Left hindlimb (tissue), 1 donor: ENCODE results near the gene NHERF2.
A peak's percentile ranks its signal among the peaks of the same experiment; 100 is the strongest.
"Not testable (repeated sequence)": the region's sequence is repeated elsewhere in the genome, so short reads cannot be mapped to it uniquely, and the experiment has no call there.

ENCODE experiments used
- DNase-seq: peaks from one replicate; pipeline ENCODE4 v3.0.0-alpha.2; 2018

The NHERF2 gene

DNA sequence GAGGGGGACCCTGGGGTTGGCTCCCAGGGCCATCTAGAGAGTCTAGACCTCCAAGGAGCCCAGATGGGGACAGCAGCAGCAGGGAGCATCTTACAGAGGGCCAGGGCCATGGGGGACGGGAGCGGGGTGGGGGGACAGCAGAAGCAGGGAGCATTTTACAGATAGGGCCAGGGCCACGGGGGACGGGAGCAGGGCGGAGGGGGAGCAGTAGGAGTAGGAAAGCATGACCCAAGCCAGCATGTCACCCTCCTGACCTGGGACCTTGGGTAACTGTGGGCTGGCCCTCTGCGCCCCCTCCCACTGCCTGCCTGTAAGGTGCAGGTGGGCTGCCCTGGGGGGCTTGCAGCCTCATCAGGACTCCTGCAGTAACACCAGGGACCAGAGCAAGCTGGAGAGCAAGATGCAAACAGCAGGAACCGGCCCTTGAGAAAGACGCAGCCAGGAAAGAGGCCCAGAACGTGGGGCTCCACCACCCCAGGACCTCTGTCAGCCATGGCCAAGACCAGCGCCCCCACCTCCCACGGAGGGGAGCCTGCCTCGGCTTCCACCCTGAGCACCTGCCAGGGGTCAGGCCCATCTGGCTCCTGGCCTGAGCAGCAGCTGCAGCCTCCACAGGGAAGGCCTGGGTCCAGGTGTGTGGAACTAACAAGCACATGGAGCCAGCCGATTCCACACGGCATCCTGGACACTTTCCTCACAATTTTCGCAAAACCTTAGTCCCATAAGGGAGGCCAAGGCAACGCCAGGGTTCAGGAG, 19.4 kb upstream of the NHERF2 start:
- no peak for DNase-seq

DNA sequence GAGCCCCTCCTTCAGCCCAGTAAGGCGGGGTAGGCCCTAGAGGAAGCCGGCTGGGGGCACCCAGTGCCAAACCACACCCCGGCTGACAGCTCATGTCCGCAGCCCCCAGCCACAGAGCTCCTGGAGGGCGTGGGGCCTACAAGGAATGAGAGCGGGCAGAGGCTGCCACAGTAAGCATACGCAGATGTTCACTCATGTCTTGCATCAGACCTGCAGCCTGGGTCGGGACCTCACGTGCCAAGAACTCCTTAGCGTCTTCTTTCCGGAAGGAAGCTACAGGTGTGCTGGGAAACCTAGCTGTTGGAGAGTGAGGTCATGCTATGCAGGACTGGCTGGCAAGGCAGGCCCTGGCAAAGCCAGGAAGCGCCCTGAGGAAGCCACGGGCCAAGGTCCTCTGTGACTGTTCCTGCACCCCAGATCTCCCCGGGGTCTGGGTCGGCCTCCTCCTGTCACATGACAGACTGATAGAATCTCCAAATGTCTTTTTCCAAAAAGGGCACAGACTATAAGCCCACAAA, 18.6 kb upstream of the NHERF2 start:
- no peak for DNase-seq

DNA sequence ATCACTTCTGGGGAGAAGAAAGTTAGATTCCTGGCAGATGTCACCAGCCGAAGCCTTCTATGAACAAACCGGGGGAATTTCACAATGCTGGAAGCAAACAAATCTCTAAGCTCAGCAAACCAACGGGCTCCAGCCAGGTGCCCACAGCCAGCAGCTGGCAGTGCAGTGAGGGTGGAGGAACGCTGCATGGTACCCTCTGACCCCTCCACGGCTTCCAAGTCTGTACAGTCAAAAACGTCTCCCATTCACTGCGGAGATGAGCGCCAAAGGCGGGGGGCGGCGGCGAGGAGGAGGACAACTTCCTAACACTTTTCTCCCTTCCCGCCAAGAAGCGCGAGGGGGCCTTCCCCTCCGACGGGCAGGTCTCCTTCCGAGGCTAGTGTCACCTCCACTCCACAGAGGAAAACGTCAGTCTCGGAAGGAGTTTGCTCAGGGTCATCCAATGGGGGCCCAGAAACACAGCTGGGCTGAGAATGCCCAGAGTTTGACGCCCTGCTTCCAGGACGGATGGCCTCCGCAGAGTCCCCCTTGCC, 18.0 kb upstream of the NHERF2 start:
- DNase-seq = no peak

DNA sequence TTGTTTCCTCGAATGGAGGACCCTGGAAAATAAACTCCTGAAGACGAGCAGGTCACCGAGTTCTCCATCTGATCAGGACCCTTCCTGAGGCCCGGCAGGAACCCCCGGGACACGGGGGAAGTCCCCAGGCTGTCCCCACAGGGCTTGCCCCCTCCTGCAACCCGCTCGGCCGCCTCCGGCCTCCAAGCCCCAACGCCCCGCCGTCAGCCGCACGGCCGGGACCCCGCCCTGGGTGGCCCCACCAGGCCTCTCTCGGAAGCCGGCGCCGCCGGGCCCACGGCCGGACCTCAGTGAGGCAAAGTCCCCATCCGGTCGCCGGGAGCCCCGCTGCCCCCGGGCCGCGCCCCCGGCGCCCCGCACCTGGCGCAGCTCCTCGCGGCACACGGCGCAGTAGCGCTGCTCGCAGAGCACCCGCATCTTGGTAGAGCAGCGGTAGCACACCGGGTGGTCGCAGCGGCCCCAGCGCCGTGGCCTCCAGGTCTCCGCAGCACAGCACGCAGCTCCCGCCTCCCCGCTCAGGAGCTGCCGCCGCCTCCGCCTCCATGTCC, 17.5 kb upstream of the NHERF2 start:
- DNase-seq = no peak

DNA sequence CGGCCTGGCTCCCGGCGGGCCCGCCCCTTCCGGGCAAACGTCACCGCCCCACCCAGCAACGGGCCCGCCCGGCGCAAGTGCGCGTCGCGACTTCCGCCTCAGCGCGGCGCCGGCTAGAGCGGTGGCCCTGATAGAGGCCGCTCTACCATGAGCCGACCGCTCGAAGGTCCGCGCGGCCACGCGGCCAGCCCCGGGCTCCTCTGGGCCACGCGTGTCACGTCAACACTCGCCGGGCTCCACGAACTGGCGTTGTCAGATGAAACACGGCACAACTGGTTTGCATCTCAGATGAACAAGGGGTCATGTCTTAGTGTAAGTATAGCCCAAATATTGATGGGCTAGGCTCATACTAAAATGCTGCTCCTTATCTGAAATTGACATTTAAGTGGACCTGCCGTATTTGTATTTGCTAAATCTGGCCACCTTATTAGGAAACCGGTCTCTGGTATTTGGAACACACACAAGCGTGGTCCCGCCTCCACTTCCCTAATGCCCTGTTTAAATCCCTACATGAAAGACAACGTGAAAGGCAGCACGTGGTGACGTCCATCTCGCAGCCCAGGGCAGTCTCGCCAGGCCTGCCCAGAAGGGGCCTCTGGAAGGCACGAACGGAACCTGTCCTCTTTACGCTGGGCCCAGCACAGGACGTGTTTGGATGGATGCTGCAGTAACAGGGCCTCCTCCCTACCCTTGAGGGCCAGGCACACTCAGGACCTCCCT, 16.8 kb upstream of the NHERF2 start, which contains the start of gene ZNF598:
TSS of gene ZNF598 (minus strand) at position 31 of the 720 bp plus-strand sequence.
- DNase-seq = peak; percentile 89

DNA sequence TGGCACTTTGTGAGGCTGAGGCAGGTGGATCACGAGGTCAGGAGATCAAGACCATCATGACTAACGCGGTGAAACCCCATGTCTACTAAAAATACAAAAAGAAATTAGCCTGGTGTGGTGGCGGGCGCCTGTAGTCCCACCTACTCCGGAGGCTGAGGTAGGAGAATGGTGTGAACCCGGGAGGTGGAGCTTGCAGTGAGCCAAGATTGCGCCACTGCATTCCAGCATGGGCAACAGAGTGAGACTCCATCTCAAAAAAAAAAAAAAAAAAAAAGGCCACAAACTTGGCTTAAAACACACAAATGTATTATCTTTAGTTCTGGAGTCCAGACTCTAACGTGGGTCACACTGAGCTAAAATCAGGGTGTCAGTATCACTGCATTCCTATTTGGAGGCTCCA, 15.0 kb upstream of the NHERF2 start:
- DNase-seq = not testable (repeated sequence)

DNA sequence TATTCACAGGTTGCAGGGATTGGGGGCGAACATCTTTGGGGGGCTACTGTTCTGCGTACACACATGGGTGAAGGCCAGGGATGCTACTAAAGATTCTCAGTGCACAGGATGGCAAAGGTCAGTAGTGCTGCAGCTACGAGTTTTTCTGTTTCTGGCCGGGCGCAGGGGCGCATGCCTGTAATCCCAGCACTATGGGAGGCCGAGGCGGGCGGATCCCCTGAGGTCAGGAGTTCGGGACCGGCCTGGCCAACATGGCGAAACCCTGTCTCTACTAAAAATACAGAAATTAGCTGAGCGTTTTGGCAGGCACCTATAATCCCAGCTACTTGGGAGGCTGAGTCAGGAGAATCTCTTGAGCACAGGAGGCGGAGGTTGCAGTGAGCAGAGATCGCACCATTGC, 13.2 kb upstream of the NHERF2 start:
- DNase-seq = no peak

DNA sequence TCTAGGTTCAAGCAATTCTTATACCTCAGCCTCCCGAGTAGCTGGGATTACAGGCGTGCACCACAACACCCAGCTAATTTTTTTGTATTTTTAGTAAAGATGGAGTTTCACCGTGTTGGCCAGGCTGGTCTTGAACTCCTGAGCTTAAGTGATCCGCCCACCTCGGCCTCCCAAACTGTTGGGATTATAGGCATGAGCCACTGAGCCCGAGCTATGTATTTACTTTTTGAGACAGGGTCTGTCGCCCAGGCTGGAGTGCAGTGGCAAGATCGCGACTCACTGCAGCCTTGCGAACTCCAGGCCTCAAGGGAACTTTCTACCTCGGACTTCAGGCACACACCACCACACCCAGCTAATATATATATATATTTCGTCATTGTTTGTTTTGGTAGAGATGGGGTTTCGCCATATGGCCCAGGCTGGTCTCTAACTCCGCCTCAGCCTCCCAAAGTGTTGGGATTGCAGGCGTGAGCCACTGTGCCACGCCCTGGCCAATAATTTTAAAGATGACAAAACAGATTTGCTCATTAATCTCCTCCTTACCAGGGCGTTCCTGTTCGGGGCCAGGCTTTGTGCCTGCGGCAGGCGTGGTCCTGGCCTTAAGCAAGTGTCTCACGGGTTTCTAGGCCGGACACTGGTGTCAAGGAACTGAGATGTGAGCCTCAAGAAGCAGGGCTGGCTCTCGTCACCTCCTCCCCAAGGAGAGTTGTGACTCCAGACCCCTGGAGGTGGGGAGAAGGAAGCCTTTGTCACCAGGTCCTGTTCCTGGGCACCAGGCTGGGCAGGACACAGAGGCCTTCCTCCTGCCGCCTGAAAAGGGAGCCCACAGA, 11.4 kb upstream of the NHERF2 start:
- DNase-seq = no peak

DNA sequence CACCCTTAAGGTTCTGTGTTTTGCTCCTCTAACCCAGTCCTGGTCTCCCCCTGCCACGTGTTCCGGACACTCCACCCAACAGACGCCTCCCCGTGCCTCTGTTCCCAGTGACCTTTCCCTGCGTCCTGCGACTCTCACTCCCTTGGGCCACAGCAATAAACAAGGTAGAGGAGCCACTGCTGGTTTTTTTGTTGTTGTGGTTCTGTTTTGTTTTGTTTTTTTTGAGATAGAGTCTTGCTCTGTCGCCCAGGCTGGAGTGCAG, 10.8 kb upstream of the NHERF2 start:
- DNase-seq = no peak

DNA sequence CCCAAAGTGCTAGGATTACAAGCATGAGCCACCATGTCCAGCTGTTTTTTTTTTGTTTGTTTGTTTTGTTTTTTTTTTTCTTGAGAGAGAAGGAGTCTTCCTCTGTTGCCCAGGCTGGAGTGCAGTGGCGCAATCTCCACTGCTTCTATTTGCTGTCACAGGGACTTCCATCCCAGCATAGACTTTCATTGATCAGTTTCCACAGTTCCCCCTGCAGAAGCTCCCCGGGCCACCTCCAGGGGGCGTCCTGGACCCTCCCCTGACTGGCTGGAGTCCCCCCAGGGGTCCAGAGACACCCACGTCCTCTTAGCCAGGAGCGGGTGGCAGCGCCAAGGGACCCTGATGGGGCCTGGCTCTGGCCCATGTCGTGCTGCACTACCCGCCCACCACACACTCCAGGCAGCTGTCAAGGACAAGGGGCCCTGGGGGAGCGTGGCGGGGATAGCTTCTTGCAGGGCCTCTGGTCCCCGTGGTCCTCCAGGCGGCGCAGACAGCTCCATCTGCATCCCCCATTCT, 10.2 kb upstream of the NHERF2 start:
- no peak for DNase-seq

DNA sequence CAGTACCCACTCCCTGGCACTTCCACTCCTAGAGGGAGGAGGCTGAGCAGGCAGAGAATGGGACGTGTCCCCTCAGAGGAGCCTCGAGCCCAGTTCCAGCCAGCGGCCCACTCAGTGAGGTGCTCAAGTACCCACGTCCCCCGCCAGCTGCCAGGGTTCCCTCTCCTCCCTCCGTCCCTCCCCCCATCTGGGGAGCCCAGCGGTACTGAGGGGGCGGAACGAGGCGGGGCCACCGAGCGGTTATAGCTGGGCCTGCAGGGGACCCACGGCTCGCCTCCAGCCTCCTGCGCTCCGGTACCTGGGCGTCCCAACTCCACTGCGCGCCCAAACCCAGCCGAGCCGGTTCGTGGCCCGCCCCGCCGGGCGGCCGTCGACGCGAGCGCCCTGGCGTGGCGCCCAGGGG, 7.2 kb upstream of the NHERF2 start, which contains the start of gene NPW:
TSS of gene NPW (plus strand) at position 268 of the 403 bp plus-strand sequence.
- DNase-seq = no peak

DNA sequence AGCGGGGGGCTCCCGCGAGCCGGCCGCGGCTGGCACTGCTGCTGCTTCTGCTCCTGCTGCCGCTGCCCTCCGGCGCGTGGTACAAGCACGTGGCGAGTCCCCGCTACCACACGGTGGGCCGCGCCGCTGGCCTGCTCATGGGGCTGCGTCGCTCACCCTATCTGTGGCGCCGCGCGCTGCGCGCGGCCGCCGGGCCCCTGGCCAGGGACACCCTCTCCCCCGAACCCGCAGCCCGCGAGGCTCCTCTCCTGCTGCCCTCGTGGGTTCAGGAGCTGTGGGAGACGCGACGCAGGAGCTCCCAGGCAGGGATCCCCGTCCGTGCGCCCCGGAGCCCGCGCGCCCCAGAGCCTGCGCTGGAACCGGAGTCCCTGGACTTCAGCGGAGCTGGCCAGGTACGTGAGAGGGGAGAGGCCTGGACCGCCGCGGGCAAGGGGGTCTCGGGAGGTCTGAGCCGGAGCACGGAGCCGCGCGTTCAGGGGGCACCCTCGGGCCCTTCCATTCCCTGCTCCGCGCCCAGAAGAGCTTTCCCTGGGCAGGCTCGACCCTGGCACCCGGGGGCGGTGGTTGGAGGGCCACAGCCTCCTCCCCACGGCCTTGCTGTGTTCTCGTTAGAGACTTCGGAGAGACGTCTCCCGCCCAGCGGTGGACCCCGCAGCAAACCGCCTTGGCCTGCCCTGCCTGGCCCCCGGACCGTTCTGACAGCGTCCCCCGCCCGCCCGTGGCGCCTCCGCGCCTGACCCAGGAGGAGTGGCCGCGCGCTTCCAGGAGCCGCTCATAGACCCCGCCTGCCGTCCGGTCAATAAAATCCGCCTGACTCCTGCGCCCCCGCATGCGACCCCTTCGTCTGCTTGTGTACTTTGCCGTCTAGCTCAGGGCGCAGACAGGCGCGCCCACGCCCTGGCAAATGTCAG, 6.5 kb upstream of the NHERF2 start:
- no peak for DNase-seq

DNA sequence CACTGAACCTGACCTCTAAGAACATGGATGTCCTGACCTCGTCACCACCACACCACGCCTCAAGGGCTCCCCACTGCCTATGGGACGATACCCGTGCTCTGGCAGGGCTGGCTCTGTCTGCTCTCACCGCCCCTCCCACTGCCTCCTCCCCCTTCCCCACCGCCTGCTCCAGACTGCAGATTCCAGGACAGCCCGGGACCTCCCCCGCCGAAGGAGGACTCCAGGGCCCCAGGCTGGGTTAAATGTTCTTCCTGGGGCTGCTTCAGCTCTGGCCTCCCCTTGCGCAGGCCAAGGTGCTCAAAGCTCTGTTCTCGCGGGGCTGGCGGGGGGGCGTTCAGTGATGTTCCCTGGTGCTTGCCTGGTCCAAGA, 4.0 kb upstream of the NHERF2 start:
- no peak for DNase-seq

DNA sequence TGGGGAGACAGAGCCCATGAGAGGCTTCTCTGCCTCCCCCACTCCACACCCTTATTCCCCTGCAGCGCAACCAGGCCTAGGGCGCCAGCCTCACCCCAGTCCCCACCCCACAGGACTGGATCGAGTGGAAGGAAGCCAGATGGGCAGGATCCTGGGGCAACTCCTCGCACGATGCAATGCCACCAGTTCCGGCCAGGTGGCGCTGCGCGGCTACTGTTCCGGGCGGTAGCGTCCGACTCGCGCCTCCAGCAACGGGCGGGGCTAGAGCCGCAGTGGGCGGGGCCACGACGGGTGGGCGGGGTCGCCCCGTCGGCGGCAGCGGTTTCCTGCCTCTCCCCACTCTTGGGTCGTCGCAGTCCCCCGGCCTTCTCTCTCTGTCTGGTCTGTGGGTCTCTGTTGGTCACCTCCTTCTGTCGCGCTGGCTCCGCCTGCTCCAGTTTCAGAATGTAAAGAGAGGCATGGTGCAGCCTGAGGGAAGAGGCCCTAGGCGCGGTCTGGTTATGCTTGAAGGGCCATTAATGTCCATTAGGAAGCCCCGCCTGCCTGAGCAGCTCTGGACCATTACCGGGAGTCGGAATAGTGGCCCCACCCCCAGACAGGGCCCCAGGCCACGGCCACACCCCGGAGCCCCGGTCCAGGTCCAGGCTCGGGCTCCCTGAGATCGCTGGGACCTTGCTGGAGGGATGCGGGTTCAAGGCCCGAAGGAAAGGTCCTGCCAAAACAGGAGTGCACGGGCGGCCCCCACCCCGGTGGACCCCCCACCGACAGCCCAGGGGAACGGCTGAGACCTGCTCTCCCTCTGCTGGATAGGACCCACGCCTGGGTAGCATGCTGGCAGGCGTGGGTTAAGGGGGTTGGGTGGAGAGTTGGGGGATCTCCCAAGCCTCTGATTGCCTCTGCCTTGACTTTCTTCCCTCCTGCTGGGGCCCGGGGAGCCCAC, 3.3 kb upstream of the NHERF2 start:
- peak; percentile 94 for DNase-seq

DNA sequence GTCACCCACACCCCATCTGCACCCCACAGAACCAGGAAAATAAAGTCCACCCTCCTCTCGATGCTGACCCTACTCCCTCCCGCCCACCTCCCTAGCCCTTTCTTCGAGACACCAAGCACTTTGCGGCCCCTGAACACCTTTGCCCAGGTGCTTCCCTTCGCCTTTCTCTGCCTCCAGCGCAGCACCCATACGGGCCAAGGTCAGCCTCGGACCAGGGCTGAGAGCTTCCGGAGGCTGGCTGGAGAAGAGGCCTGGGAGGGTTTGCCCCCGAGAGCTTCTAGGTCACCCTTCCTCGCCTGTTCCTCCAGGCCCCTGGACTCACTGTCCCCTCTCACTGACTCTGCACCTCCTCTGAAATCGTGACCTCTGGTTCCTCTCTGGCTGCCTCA, 2.7 kb upstream of the NHERF2 start:
- no peak for DNase-seq

DNA sequence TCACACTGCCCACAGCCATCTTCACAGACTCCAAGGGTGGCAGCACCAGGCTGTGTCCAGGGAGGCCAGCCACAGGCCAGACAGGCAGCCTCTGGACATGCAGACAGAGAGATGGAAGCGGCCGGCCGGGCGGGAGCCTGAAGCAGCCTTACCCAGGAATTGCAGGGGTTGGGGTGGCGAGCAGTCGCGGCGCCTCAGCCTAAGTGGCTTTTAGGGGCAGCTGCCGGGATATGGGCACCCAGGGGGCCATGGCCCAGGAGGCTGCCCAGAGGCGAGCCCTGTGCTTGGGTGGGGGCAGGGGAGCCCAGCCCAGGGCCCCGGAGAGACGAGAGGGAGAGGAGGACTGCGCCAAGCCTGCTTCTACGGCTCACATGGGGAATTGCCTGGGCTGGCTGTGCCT, 1.5 kb upstream of the NHERF2 start:
- peak; percentile 34 for DNase-seq

DNA sequence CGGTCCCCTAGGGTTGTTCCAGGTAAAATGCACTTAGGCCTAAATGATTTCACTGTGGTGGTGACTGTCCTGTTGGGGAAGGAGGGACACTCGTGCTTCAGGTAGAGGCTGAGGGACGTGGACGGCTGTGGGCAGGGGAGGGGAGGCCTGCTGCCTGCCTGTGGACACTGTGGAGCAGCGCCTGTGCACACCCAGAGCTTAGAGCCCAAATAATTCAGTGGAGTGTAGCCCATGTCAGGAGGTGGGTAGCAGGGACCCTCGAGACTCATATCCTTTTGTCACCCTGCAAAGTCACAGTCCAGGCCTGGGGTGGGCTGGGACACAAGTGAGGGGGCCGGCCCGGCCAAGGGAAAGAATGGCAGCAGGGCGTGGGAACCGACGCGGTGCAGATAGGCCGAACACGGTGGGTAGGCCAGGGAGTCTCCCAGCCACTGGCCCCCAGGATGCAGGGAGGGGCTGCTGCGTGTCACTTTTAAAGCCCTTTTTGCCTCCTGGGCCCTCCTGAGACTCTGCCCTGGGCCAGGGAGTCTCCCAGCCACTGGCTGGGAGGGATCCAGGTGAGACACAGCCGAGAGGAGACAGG, 733 bp upstream of the NHERF2 start:
- no peak for DNase-seq

DNA sequence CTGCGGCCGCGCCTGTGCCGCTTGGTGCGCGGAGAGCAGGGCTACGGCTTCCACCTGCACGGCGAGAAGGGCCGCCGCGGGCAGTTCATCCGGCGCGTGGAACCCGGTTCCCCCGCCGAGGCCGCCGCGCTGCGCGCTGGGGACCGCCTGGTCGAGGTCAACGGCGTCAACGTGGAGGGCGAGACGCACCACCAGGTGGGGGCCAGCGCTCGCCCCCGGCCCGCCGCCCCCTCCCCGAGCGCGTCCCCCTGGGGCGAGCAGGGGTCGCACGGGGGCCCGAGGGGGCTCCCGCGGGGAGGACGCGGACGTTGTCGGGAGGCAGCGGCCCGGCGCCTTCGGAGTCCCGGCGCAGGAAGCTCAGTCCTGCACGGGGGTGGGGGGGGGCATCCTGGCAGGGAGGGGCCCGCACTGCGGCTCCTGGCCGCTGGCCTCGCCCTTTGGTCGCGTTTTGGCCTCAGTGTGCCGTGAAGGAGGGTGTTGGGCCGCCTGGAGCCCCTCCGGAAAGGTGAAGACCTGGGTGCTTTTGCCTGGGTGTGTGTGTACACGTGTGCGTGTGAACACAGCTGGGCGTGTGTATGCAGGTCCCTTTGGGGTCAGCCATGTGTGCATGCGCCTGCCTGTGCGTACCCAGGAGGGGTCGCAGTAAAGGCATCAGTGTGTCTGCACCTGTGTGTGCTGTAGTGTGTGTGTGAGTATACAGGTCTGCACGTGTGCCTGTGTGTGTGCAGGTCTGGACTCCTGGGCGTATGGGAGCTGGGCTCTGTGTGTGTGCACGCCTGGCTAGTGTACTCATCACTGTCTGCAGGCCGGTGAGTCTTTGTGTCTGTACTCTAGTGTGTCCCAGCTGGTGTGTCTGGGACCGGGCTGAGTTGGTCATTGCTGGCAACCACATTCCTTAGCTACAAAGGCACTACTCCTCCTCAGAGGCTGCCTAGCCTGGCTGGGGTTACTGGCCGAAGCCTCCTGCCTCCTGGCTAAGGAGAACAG, 615 bp downstream of the NHERF2 start:
- peak; percentile 46 for DNase-seq

DNA sequence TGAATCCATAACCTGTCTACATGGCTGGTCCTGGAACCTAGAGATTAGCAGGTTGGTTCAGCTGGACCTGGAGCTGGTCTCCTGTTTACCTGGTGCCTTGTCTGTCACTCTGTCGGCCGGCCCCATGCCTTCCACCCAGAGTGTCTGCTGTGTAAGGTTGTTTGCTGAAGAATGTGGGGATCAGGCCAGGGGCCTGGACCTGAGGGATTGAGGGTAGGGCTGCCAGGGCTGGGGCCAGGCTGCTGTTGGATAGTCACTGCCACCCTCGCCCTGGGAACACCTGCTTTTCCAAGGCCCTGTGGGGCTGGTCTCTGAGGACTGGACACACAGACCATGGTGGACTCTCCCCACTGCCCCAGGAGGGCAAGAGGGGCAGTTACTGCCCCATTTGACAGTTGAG, 1.4 kb downstream of the NHERF2 start:
- no peak for DNase-seq
